Ovary (tissue), 3 donors: ENCODE data around the gene GSG1L.

Experiments used
- CTCF ChIP-seq, 3 donors: fragments of 450-650 bp in 2 of 3; fragments of 200-600 bp in 1 of 3; IDR thresholded peaks; one replicate each; pipeline versions ENCODE4 v1.5.1 to v1.8.0; 2016 to 2022; ENCODE audit warnings: antibody characterized with exemption in 3 of 3, mild to moderate bottlenecking in 1 of 3
- EP300 ChIP-seq: sonication (generic); formaldehyde crosslinking; IDR thresholded peaks from one replicate; pipeline ENCODE4 v1.6.1; 2017; ENCODE audit warnings: antibody characterized with exemption
- donor health status: DM: no; HTN: no; CAD: no.

- TF ChIP-seq CTCF (IDR thresholded peaks at IDR 0.05) (no peak), EP300 (no peak)
Measured at GRCh38 chr16:28068976-28069375, 5.5 kb upstream of the GSG1L start.
